Immature natural killer cell (primary cell): Measurements from ENCODE around the gene ZBTB20. TPM values are rescaled to one million over a fixed set of nuclear protein-coding genes. Genes with fewer than 3 reads are reported as not detected.

Experiments used
- DNase-seq, 3 donors: peaks; one replicate each; pipeline ENCODE4 v3.0.0; 2022; ENCODE audit warnings: mixed read lengths in 1 of 3
- H3K27ac Mint-ChIP-seq, 6 donors: one replicate each; pipeline ENCODE4 v1.8.0; 2020; ENCODE audit warnings: mixed read lengths in 6 of 6, mild to moderate bottlenecking in 5 of 6, inconsistent platforms in 4 of 6, moderate library complexity in 3 of 6
- H3K27me3 Mint-ChIP-seq, 3 donors: one replicate each; pipeline ENCODE4 v1.8.0; 2020 to 2021; ENCODE audit warnings: low read depth in 3 of 3, mild to moderate bottlenecking in 3 of 3, mixed read lengths in 3 of 3, moderate library complexity in 3 of 3, inconsistent platforms in 1 of 3
- H3K36me3 Mint-ChIP-seq, 3 donors: one replicate each; pipeline ENCODE4 v1.8.0; 2020; ENCODE audit warnings: mixed read lengths in 3 of 3, inconsistent platforms in 2 of 3, mild to moderate bottlenecking in 2 of 3
- H3K4me1 Mint-ChIP-seq, 2 donors: one replicate each; pipeline ENCODE4 v1.8.0; 2020; ENCODE audit warnings: inconsistent platforms in 2 of 2, mild to moderate bottlenecking in 2 of 2, mixed read lengths in 2 of 2, moderate library complexity in 1 of 2
- H3K4me3 Mint-ChIP-seq, 5 donors: one replicate each; pipeline ENCODE4 v1.8.0; 2020; ENCODE audit warnings: mild to moderate bottlenecking in 5 of 5, mixed read lengths in 5 of 5, inconsistent platforms in 3 of 5, moderate library complexity in 3 of 5
- H3K9me3 Mint-ChIP-seq, 6 donors: one replicate each; pipeline ENCODE4 v1.8.0; 2020; ENCODE audit warnings: mild to moderate bottlenecking in 6 of 6, mixed read lengths in 6 of 6, inconsistent platforms in 4 of 6, moderate library complexity in 3 of 6
- polyA plus RNA-seq, 3 donors: library from polyadenylated mRNA; unstranded; fragments of 300-500 nt; fragmentation: Illumina TruSeq; gene quantifications; one replicate each; pipeline ENCODE4 v1.2.3, GENCODE V29; 2021

ZBTB20 gene
- polyA plus RNA-seq, 3 donors from 2014 or later, result 7.2 to 21.3 (median 16.5) TPM

DNA sequence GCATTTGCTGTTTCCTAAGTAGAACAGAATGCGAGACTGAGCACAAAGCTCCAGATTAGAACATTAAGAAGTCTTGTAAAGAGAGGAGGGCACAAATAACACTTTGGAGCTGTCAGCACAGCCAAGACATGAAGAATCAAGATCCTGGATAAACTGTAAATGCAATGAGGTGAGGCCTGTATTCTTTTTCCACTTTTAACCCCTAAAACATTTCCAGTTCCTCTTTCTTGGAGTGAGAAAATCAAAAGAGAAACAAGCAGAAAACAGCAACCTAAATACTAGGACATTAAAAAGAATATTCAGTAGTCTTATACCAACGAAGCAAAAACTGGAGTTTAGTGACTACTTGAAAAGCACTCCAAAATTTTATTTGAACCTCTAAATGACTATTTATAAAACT lies 204.3 kb downstream of the ZBTB20 start:
- H3K36me3 Mint-ChIP-seq, result peaks cover 2 to 9% (median 4%) of the 10 kb centered on the region in 3 donors
- no peak overlapping the region for H3K27ac Mint-ChIP-seq

DNA sequence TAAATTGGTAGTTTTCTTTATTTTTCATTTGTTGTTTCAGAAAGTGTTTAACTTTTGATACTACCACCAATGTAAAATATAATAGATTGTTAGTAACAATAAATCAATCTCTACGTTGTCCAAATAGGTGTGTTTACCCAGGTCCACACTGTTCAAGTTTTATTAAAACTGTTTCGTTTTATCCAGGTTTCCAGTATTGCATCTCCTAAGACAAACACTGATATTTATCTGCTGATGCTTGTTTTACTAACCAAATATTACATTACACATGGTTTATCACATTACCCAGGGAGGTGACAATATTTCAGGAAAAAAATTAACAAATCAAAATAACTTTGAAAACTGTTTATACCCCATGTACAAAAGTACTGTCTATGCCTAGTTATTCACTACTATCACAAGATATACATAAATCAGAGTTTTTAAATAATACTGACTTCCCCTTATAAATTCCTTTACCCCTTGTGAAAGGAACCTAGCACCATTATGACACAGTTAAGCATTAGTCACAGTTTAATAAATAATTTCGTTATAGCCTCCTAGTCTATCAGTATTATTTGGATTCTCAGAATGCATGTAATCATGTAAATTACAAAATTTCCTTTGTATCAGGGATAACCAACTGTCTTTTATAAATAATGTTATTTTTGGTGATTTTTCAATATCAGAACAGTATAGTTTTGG lies 205.3 kb downstream of the ZBTB20 start:
- DNase-seq, result no peak
- peaks cover 0 to 5% (median 0%) of the 10 kb centered on the region in 6 donors for H3K9me3 Mint-ChIP-seq
- no peak overlapping the region for H3K27ac Mint-ChIP-seq
- peaks cover 4 to 9% (median 5%) of the 10 kb centered on the region in 3 donors for H3K36me3 Mint-ChIP-seq
- H3K27me3 Mint-ChIP-seq, result no peaks in the 10 kb centered on the region
- H3K4me1 Mint-ChIP-seq, result peaks cover 3 to 4% of the 10 kb centered on the region in 2 donors
- H3K4me3 Mint-ChIP-seq, result no peak overlapping the region

More for the DNA sequence above, 204.3 kb downstream of the ZBTB20 start:
- Mint-ChIP-seq H3K4me3 (no peak overlapping the region), H3K27me3 (no peaks in the 10 kb centered on the region), H3K4me1 (peaks cover 0 to 1% of the 10 kb centered on the region in 2 donors), H3K9me3 (peaks cover 0 to 5% (median 0%) of the 10 kb centered on the region in 6 donors)
- no peak for DNase-seq

DNA sequence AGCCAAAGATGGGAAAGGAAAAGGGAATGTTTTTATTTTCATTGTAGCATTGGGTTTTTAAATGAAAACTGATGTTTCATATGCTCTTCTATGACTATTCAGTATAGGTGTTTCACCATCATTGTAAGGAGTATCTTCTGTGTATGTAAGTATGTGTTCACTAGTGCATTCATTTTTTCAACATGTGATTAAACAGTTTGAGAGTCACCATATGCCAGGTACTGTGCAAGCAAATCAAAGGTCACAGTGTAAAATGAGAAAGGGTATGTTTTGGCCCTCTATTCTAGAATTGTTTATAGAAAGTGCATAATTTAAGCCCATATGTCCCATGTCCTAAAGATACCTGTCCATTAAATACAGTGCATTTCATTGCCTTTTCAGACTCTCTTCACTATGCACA lies 207.2 kb downstream of the ZBTB20 start:
- H3K27me3 Mint-ChIP-seq, result no peaks in the 10 kb centered on the region
- peaks cover 3 to 8% of the 10 kb centered on the region in 2 donors for H3K4me1 Mint-ChIP-seq
- no peak for DNase-seq
- no peak overlapping the region for H3K4me3 Mint-ChIP-seq
- peaks cover 0 to 2% (median 0%) of the 10 kb centered on the region in 6 donors for H3K9me3 Mint-ChIP-seq
- H3K36me3 Mint-ChIP-seq, result peaks cover 5 to 12% (median 8%) of the 10 kb centered on the region in 3 donors
- H3K27ac Mint-ChIP-seq, result peak overlapping the region in 1 of 6 donors; percentile 37

DNA sequence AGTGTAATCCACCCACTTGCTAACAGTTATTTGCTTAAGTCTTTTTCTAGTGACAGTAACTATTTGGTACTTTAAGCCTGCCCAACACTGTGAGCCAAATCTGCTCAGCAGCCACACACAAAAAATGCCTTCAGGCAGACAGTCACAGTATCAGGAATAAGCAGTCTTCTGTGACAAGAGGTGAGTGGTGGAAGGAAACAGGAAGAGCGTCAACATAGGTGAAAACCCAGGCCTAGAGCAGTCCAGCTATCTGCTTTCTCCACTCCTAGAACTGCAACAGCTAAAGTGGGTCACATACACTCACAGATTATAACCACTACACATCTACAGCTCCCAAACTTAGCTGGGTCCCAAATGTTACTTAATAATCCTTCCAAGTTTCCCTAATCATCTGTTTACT lies 213.7 kb downstream of the ZBTB20 start:
- peaks cover 0 to 2% (median 0%) of the 10 kb centered on the region in 6 donors for H3K9me3 Mint-ChIP-seq
- no peak for DNase-seq
- peaks cover 8 to 20% (median 12%) of the 10 kb centered on the region in 3 donors for H3K36me3 Mint-ChIP-seq
- peaks cover 0 to 3% (median 0%) of the 10 kb centered on the region in 3 donors for H3K27me3 Mint-ChIP-seq
- H3K4me1 Mint-ChIP-seq, result peaks cover 11 to 28% of the 10 kb centered on the region in 2 donors
- peak overlapping the region in 3 of 6 donors; percentile 9 to 80 (median 75) for H3K27ac Mint-ChIP-seq
- peak overlapping the region in 2 of 5 donors; percentile 15 to 52 for H3K4me3 Mint-ChIP-seq

DNA sequence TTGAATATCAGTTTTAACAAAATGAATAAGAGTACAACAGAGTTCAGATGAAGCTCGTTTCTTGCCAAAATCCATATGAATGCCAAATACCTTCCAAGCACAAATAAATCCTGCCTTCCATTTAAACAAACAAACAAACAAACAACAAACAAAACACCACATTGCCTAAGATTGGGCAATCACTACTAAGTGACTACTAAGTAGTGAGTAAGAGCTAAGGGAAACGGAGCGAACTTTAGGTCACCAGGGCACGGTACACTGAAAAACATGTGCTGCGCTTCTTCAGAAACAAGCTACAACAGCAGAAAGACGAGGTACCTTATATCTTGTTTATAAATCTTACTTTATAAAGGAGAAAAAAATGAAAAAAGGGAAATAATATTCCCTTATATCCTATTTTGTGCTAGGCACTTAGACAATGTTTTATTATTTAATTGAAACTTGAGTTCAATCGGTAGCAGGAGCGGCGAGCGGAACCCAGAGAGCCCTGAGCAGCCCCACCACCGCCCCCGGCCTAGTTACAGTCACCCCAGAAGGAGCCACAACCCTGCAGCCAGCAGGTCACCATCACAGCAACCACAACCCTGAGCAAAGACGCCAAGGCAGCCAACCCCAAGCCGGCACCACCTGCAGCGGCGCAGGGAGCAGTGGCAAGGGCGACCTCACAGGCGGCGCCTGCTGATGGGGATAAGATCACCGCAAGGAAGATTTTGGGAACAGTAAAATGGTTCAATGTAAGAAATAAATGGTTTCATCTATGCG lies 216.9 kb downstream of the ZBTB20 start:
- Mint-ChIP-seq H3K36me3 (peaks cover 4 to 19% (median 11%) of the 10 kb centered on the region in 3 donors), H3K27ac (no peak overlapping the region), H3K4me3 (no peak overlapping the region), H3K4me1 (peaks cover 8 to 20% of the 10 kb centered on the region in 2 donors), H3K9me3 (no peaks in the 10 kb centered on the region), H3K27me3 (peaks cover 0 to 5% (median 0%) of the 10 kb centered on the region in 3 donors)
- no peak for DNase-seq

DNA sequence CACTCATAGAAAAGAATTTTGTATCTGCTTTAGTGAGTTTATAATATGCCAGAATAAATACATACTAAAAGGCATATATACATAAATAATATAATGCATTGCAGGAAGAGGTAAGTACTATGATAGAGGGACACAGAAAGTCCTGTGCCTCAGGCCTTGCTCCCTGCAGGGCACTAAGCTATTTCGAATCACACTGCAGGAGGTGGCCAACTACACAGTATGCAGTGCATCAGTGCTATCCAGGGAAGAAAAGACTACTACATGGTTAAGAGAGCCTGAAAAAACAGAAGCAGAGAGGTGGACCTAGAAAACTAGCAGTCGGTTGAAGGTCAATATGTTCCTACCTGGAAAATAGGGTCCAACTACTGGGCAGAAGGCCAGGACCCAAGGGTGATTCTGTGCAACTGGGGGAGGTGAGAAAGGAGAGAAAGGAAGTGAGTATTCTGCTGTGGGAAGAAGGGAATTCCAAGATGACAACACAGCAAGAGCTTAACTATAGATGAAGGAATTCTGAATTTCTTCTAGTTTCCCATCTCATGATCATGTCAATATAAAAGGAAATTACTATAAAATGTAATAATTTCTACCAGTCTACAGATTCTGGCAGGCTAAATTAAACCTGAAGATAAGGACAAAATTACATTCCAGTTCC lies 218.0 kb downstream of the ZBTB20 start:
- H3K4me1 Mint-ChIP-seq, result peaks cover 7 to 16% of the 10 kb centered on the region in 2 donors
- DNase-seq, result no peak
- H3K9me3 Mint-ChIP-seq, result no peaks in the 10 kb centered on the region
- H3K27me3 Mint-ChIP-seq, result peaks cover 0 to 5% (median 0%) of the 10 kb centered on the region in 3 donors
- H3K4me3 Mint-ChIP-seq, result no peak overlapping the region
- H3K27ac Mint-ChIP-seq, result no peak overlapping the region
- H3K36me3 Mint-ChIP-seq, result peaks cover 4 to 19% (median 11%) of the 10 kb centered on the region in 3 donors

DNA sequence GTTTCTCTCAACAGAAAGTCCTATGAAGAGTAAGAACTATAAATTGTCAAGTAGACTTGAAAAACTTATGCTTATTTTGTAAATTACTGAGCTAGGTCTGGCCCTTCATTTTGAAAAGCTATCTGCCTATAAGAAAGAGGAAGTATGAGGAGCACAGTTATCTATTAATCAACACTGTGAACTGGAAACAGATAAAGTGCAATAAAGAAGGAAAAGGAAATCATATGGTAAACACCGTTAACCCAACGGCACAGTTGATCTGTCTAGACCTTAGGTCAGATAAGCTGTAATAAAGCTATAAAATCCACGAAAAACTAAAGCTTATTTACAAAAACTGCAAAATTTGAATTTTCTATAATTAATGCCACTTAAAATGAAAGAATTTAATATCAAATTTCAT lies 242.5 kb downstream of the ZBTB20 start:
- Mint-ChIP-seq H3K27me3 (no peaks in the 10 kb centered on the region), H3K4me3 (no peak overlapping the region), H3K9me3 (peaks cover 0 to 2% (median 0%) of the 10 kb centered on the region in 6 donors), H3K36me3 (peaks cover 0 to 6% (median 5%) of the 10 kb centered on the region in 3 donors), H3K27ac (peak overlapping the region in 1 of 6 donors; percentile 29), H3K4me1 (peaks cover 11 to 30% of the 10 kb centered on the region in 2 donors)
- no peak for DNase-seq

- no peaks in the 10 kb centered on the region for H3K9me3 Mint-ChIP-seq
- H3K4me1 Mint-ChIP-seq, result peaks cover 11 to 36% of the 10 kb centered on the region in 2 donors
- no peak for DNase-seq
- no peak overlapping the region for H3K27ac Mint-ChIP-seq
- no peaks in the 10 kb centered on the region for H3K27me3 Mint-ChIP-seq
- H3K4me3 Mint-ChIP-seq, result no peak overlapping the region
- H3K36me3 Mint-ChIP-seq, result peaks cover 0 to 9% (median 5%) of the 10 kb centered on the region in 3 donors
Observed at GRCh38 chr3:114903213-114903612, 243.9 kb downstream of the ZBTB20 start.

- no peak for DNase-seq
- Mint-ChIP-seq H3K27ac (no peak overlapping the region), H3K4me3 (no peak overlapping the region), H3K9me3 (no peaks in the 10 kb centered on the region), H3K27me3 (no peaks in the 10 kb centered on the region), H3K36me3 (peaks cover 0 to 7% (median 4%) of the 10 kb centered on the region in 3 donors), H3K4me1 (peaks cover 11 to 36% of the 10 kb centered on the region in 2 donors)
Observed at GRCh38 chr3:114902691-114903101, 244.4 kb downstream of the ZBTB20 start.

- no peak for DNase-seq
- no peaks in the 10 kb centered on the region for H3K27me3 Mint-ChIP-seq
- no peaks in the 10 kb centered on the region for H3K9me3 Mint-ChIP-seq
- peaks cover 0 to 3% (median 0%) of the 10 kb centered on the region in 3 donors for H3K36me3 Mint-ChIP-seq
- H3K27ac Mint-ChIP-seq, result no peak overlapping the region
- H3K4me1 Mint-ChIP-seq, result peaks cover 11 to 36% of the 10 kb centered on the region in 2 donors
- peak overlapping the region in 1 of 5 donors; percentile 13 for H3K4me3 Mint-ChIP-seq
Observed at GRCh38 chr3:114900908-114901307, 246.2 kb downstream of the ZBTB20 start.

DNA sequence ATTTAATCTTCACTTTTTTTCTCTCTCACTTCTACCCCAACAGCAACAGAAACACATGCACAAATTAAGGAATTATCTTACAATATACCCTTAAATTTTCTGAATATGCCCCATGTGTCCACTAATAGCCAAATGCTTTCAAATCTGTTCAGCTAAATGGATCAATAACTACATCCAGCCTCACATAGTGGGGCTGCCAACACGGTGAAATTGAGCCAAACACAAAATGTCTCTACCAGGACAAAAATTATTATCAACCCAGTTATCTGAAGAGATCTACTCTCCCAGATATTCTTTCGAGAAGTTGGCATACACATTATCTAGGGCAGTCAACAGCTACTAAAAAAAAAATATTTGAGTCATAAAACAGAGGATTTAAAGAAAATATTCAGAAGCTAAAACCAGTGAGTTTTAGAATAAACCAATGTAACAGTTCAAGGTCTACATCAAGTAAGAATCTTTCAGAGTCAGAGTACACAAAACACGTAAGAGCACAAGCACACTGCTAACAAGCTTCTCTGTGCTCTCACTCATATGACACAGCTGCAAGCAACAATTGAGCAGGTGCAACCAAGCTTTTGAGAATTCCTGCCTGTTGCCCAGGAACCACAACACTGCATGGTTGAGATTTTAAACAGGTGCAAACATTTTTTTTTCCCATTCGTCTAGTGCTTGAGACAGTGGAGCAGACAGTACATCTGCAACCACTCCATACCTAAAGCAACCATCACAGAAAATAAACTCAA lies 247.7 kb downstream of the ZBTB20 start:
- Mint-ChIP-seq H3K9me3 (no peaks in the 10 kb centered on the region), H3K36me3 (peaks cover 0 to 3% (median 2%) of the 10 kb centered on the region in 3 donors), H3K27me3 (no peaks in the 10 kb centered on the region), H3K4me3 (no peak overlapping the region), H3K27ac (no peak overlapping the region), H3K4me1 (peaks cover 7 to 21% of the 10 kb centered on the region in 2 donors)
- DNase-seq, result no peak

DNA sequence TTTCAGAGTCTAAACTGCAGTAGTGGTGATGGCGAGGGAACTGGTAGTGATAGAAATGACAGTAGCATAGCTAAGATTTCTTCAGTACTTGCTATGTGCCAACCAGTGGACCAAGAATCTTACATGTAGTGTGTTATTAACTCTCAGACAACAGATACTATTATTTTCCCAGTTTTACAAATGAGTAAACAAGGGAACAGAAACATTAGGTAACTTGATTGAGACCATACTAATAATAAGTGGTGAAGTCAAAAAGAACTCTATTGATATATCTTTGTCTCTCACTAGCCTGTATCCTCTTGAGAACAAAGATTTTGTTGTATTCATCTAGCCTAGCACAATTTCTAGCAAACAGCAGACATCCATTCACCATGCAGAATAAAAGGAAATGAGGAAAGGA lies 250.1 kb downstream of the ZBTB20 start:
- peaks cover 4 to 19% of the 10 kb centered on the region in 2 donors for H3K4me1 Mint-ChIP-seq
- H3K36me3 Mint-ChIP-seq, result peaks cover 0 to 3% (median 3%) of the 10 kb centered on the region in 3 donors
- no peaks in the 10 kb centered on the region for H3K27me3 Mint-ChIP-seq
- H3K9me3 Mint-ChIP-seq, result no peaks in the 10 kb centered on the region
- no peak overlapping the region for H3K4me3 Mint-ChIP-seq
- no peak for DNase-seq
- no peak overlapping the region for H3K27ac Mint-ChIP-seq

- Mint-ChIP-seq H3K4me1 (peaks cover 0 to 7% of the 10 kb centered on the region in 2 donors), H3K27ac (no peak overlapping the region)
Observed at GRCh38 chr3:114893361-114893760, 253.7 kb downstream of the ZBTB20 start.

More at GRCh38 chr3:114893361-114893760, 253.7 kb downstream of the ZBTB20 start:
- no peak for DNase-seq
- H3K9me3 Mint-ChIP-seq, result no peaks in the 10 kb centered on the region
- H3K27me3 Mint-ChIP-seq, result no peaks in the 10 kb centered on the region
- no peak overlapping the region for H3K4me3 Mint-ChIP-seq
- peaks cover 0 to 3% (median 0%) of the 10 kb centered on the region in 3 donors for H3K36me3 Mint-ChIP-seq
